SK-N-MC (cell line): ENCODE measurements around the gene WDR47.

Experiments
- EZH2 ChIP-seq: fragments of 200-600 bp; sonication (generic); IDR thresholded peaks from one replicate; pipeline ENCODE4 v1.6.1; 2017; ENCODE audit warnings: antibody characterized with exemption
- POLR2AphosphoS5 ChIP-seq: IDR thresholded peaks from 2 replicates; pipeline ENCODE4 v1.6.1; 2012; ENCODE audit warnings: mild to moderate bottlenecking, low read depth, low read length, borderline replicate concordance

DNA sequence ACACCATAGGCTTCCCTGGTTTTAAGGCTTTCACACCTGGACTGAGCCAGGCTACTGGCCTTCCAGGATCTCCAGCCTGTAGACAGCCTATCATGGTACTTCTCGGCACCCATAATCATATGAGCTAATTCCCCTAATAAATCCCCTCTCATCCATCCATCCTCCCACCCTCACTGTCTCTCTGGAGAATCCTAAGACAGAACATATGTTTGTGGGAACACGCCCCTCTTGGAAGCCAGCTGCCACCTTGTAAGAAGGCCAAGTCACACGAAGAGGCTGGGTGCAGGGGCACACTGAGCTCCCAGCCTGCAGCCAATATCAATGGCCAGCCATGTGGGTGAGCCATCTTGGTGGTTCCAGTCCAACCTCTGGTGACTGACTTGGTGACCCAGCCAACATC, 86.0 kb downstream of the WDR47 start:
- TF ChIP-seq EZH2 = no peak
- TF ChIP-seq POLR2AphosphoS5 = no peak
